K562 (cell line): ENCODE measurements around the gene MRPL19. TPM values are rescaled to one million over a fixed set of nuclear protein-coding genes. Genes with fewer than 3 reads are reported as not detected.

ENCODE experiments used
- ASH1L ChIP-seq: fragments of 450-650 bp; IDR thresholded peaks from 2 replicates; pipeline ENCODE4 v1.6.1; 2018; ENCODE audit warnings: borderline replicate concordance, mild to moderate bottlenecking, low read depth; ENCODE audit not compliant: partially characterized antibody
- CBFA2T3 ChIP-seq: fragments of 450-650 bp; IDR thresholded peaks from 2 replicates; pipeline ENCODE4 v1.6.1; 2017
- CBFB ChIP-seq: sonication (generic); formaldehyde crosslinking; IDR thresholded peaks from 2 replicates; pipeline ENCODE4 v1.4.0; 2020; ENCODE audit warnings: mild to moderate bottlenecking, missing genetic modification reagents
- NBN ChIP-seq: fragments of 450-650 bp; IDR thresholded peaks from 2 replicates; pipeline ENCODE4 v1.6.1; 2016; ENCODE audit warnings: low read depth, mild to moderate bottlenecking
- POLR2B ChIP-seq: fragments of 450-650 bp; IDR thresholded peaks from 2 replicates; pipeline ENCODE4 v1.6.1; 2018; ENCODE audit warnings: low read depth; ENCODE audit not compliant: partially characterized antibody
- RERE ChIP-seq: sonication (generic); formaldehyde crosslinking; IDR thresholded peaks from 2 replicates; pipeline ENCODE4 v1.8.0; 2023; ENCODE audit warnings: missing genetic modification reagents, mild to moderate bottlenecking, borderline replicate concordance
- SMARCA5 ChIP-seq: fragments of 450-650 bp; IDR thresholded peaks from 2 replicates; pipeline ENCODE4 v1.6.1; 2016
- UBTF ChIP-seq, 2 experiments: IDR thresholded peaks; 2 replicates each; pipeline ENCODE4 v1.6.1; 2012; ENCODE audit warnings: improper control_type of control experiment in 2 of 2, low read depth in 2 of 2, low read length in 2 of 2, borderline replicate concordance in 1 of 2
- ZBTB17 ChIP-seq: fragments of 450-650 bp; formaldehyde crosslinking; IDR thresholded peaks from 2 replicates; pipeline ENCODE4 v1.4.0; 2020; ENCODE audit warnings: mild to moderate bottlenecking
- ZBTB2 ChIP-seq: fragments of 450-650 bp; IDR thresholded peaks from 2 replicates; pipeline ENCODE4 v1.6.1; 2016; ENCODE audit warnings: antibody characterized with exemption
- ZBTB5 ChIP-seq: fragments of 450-650 bp; IDR thresholded peaks from 2 replicates; pipeline ENCODE4 v1.6.1; 2017; ENCODE audit warnings: antibody characterized with exemption
- ZNF644 ChIP-seq: fragments of 200-800 bp; sonication (Bioruptor generic); IDR thresholded peaks from 2 replicates; pipeline ENCODE4 v1.6.1; 2016; ENCODE audit warnings: low read depth, missing genetic modification characterization, missing compliant biosample characterization
- ZNF707 ChIP-seq: fragments of 250-450 bp; sonication (Bioruptor Pico); conservative IDR thresholded peaks from 2 replicates; pipeline ENCODE4 v1.8.0; 2022; ENCODE audit warnings: inconsistent platforms, mild to moderate bottlenecking, moderate library complexity
- ZNF740 ChIP-seq, 3 experiments: fragments of 200-800 bp in 1 of 3; sonication (Bioruptor generic) in 1 of 3; sonication (generic) in 1 of 3; formaldehyde crosslinking in 1 of 3; IDR thresholded peaks; 2 replicates each; pipeline versions ENCODE4 v1.6.1 to v1.8.0; 2016 to 2022; ENCODE audit warnings: mild to moderate bottlenecking in 2 of 3, missing compliant biosample characterization in 2 of 3, missing genetic modification characterization in 2 of 3, missing genetic modification reagents in 1 of 3
- polyA plus RNA-seq, 8 experiments: library from polyadenylated mRNA; depleted of rRNA in 4 of 8; stranded (reverse) in 5 of 8; unstranded in 3 of 8; fragments of >200 nt; fragmentation: Nextera tagmentation in 2 of 8; fragmentation: Illumina TruSeq in 1 of 8; extraction: Ambion mirVana in 2 of 8; extraction: Trizol in 1 of 8; gene quantifications; 2 replicates each; pipeline versions ENCODE4 v1.2.1 to v1.2.3, GENCODE V29; 2011 to 2014; ENCODE audit warnings: inconsistent platforms in 1 of 8, missing spikeins in 1 of 8
- total RNA-seq, 7 experiments: library from RNA; depleted of rRNA in 6 of 7; stranded (reverse); fragments of >200 nt in 6 of 7; fragmentation: Illumina TruSeq in 2 of 7; extraction: Trizol in 2 of 7; gene quantifications; 2 replicates each; pipeline versions ENCODE4 v1.2.1 to v1.2.3, GENCODE V29; 2011 to 2021; ENCODE audit warnings: low replicate concordance in 1 of 7

The MRPL19 gene
- total and polyA plus RNA-seq, 9 of the 15 experiments (the other 6 are each of a cell fraction or from before 2014, with no cell fraction given): 9.7 to 65.9 (median 56.1) TPM

- TF ChIP-seq RERE: peak; percentile 94; the same call in 1 of the 2 replicates
- TF ChIP-seq CBFA2T3: no peak
- TF ChIP-seq ZBTB5: no peak
- TF ChIP-seq SMARCA5: no peak
- peak; percentile 89 for TF ChIP-seq ZNF644 (tag)
- peak; percentile 43; the same call in 1 of the 2 replicates for TF ChIP-seq ZNF740 (CRISPR knock-in tag; IDR thresholded peaks at IDR 0.05)
- no peak for TF ChIP-seq ZNF740 (tag; IDR thresholded peaks at IDR 0.05)
- TF ChIP-seq UBTF (IDR thresholded peaks at IDR 0.05; ENCODE audit: borderline replicate concordance in 1 of 2, low read depth in 2 of 2, low read length in 2 of 2): peak; percentile 97
- TF ChIP-seq CBFB (CRISPR knock-in tag): peak; percentile 88; the same call in 1 of the 2 replicates
- TF ChIP-seq ZBTB2: no peak
- peak; percentile 60 for TF ChIP-seq POLR2B
- peak; percentile 71 for TF ChIP-seq NBN
- TF ChIP-seq ASH1L: no peak
- peak; percentile 51; the same call in 1 of the 2 replicates for TF ChIP-seq ZBTB17 (CRISPR knock-in tag)
- no peak for TF ChIP-seq ZNF707
These were observed 64.1 kb downstream of the MRPL19 start, which contains the start of gene GCFC2 (continued) for GRCh38 chr2:75710577-75711253.
